GM11168 (cell line): ENCODE data around the gene ERC1.
"Not testable (repeated sequence)": the region's sequence is repeated elsewhere in the genome, so short reads cannot be mapped to it uniquely, and the experiment has no call there.

ENCODE experiments used
- in situ Hi-C: fragments of 300-500 bp; cut with MboI; formaldehyde crosslinking; loops from one replicate; pipeline ENCODE4 v1.12.0; 2022; ENCODE audit warnings: low sequenced_read_pairs; ENCODE audit not compliant: unreplicated experiment

Gene ERC1

GRCh38 chr12:1107669-1108068 lies 116.6 kb downstream of the ERC1 start:
- in situ Hi-C loops = no loop called here

- in situ Hi-C loops = no loop called here
Measured at GRCh38 chr12:1108276-1108675, 117.3 kb downstream of the ERC1 start.

GRCh38 chr12:1115484-1116231 lies 124.6 kb downstream of the ERC1 start:
- in situ Hi-C loops = loop anchor here (5.0 kb wide), 1 partner anchor 472 kb away; no protein-coding TSS in a partner anchor

- in situ Hi-C loops = loop anchor here (5.0 kb wide), 1 partner anchor 470 kb away; no protein-coding TSS in a partner anchor
Measured at GRCh38 chr12:1117371-1117770, 126.3 kb downstream of the ERC1 start.

- in situ Hi-C loops = loop anchor here (5.0 kb wide), 1 partner anchor 469 kb away; no protein-coding TSS in a partner anchor
Measured at GRCh38 chr12:1117970-1118563, 127.0 kb downstream of the ERC1 start.

GRCh38 chr12:1122786-1123185 lies 131.8 kb downstream of the ERC1 start:
- in situ Hi-C loops = no loop called here

- in situ Hi-C loops = no loop called here
Measured at GRCh38 chr12:1126091-1126490, 135.1 kb downstream of the ERC1 start.

- in situ Hi-C loops = no loop called here
Measured at GRCh38 chr12:1127021-1127420, 136.0 kb downstream of the ERC1 start.

GRCh38 chr12:1130164-1130563 lies 139.1 kb downstream of the ERC1 start:
- in situ Hi-C loops = no loop called here

GRCh38 chr12:1130571-1130970 lies 139.5 kb downstream of the ERC1 start:
- in situ Hi-C loops = no loop called here

GRCh38 chr12:1131811-1132224 lies 140.8 kb downstream of the ERC1 start:
- in situ Hi-C loops = no loop called here

- in situ Hi-C loops = no loop called here
Measured at GRCh38 chr12:1132311-1132710, 141.3 kb downstream of the ERC1 start.

- in situ Hi-C loops = no loop called here
Measured at GRCh38 chr12:1138691-1139090, 147.7 kb downstream of the ERC1 start.

GRCh38 chr12:1146758-1147157 lies 155.7 kb downstream of the ERC1 start:
- in situ Hi-C loops = not testable (repeated sequence)

GRCh38 chr12:1147821-1148220 lies 156.8 kb downstream of the ERC1 start:
- in situ Hi-C loops = no loop called here

GRCh38 chr12:1157046-1157445 lies 166.0 kb downstream of the ERC1 start:
- in situ Hi-C loops = no loop called here

- in situ Hi-C loops = no loop called here
Measured at GRCh38 chr12:1161197-1161596, 170.2 kb downstream of the ERC1 start.

- in situ Hi-C loops = no loop called here
Measured at GRCh38 chr12:1162081-1162760, 171.2 kb downstream of the ERC1 start.

- in situ Hi-C loops = no loop called here
Measured at GRCh38 chr12:1167784-1168183, 176.8 kb downstream of the ERC1 start.

GRCh38 chr12:1170411-1170810 lies 179.4 kb downstream of the ERC1 start:
- in situ Hi-C loops = no loop called here
